ENCODE measurements around the gene DSCAML1.

The DSCAML1 gene

GRCh38 chr11:117794135-117794534 lies 2.9 kb downstream of the DSCAML1 start:
- H3K4me3 ChIP-seq (ENCODE audit: low read depth, low read length), result no peak overlapping the region
- no peaks in the 10 kb centered on the region for H3K9me3 ChIP-seq (ENCODE audit: control insufficient read depth, insufficient read depth, low read length)
- no peak overlapping the region for H3K9ac ChIP-seq (ENCODE audit: low read depth, low read length)
- peaks cover 65% of the 10 kb centered on the region for H3K27me3 ChIP-seq (ENCODE audit: control insufficient read depth, insufficient read depth, low read length)
- no peaks in the 10 kb centered on the region for H3K4me1 ChIP-seq (ENCODE audit: control insufficient read depth, insufficient read depth, low read length)
- H3K36me3 ChIP-seq (ENCODE audit: control insufficient read depth, insufficient read depth, low read length), result no peaks in the 10 kb centered on the region

- Histone ChIP-seq H3K4me1 (ENCODE audit: control insufficient read depth, insufficient read depth, low read length) (no peaks in the 10 kb centered on the region), H3K27me3 (ENCODE audit: control insufficient read depth, insufficient read depth, low read length) (peaks cover 59% of the 10 kb centered on the region), H3K36me3 (ENCODE audit: control insufficient read depth, insufficient read depth, low read length) (no peaks in the 10 kb centered on the region), H3K4me3 (ENCODE audit: low read depth, low read length) (no peak overlapping the region), H3K9ac (ENCODE audit: low read depth, low read length) (no peak overlapping the region), H3K9me3 (ENCODE audit: control insufficient read depth, insufficient read depth, low read length) (no peaks in the 10 kb centered on the region)
These were observed 3.4 kb downstream of the DSCAML1 start for GRCh38 chr11:117793583-117793982.

GRCh38 chr11:117792992-117793391 lies 4.0 kb downstream of the DSCAML1 start:
- Histone ChIP-seq H3K9ac (ENCODE audit: low read depth, low read length) (no peak overlapping the region), H3K36me3 (ENCODE audit: control insufficient read depth, insufficient read depth, low read length) (no peaks in the 10 kb centered on the region), H3K27me3 (ENCODE audit: control insufficient read depth, insufficient read depth, low read length) (peaks cover 53% of the 10 kb centered on the region)

GRCh38 chr11:117792241-117792640 lies 4.8 kb downstream of the DSCAML1 start:
- Histone ChIP-seq H3K36me3 (ENCODE audit: control insufficient read depth, insufficient read depth, low read length) (no peaks in the 10 kb centered on the region), H3K4me3 (ENCODE audit: low read depth, low read length) (no peak overlapping the region), H3K9ac (ENCODE audit: low read depth, low read length) (no peak overlapping the region), H3K4me1 (ENCODE audit: control insufficient read depth, insufficient read depth, low read length) (no peaks in the 10 kb centered on the region), H3K27me3 (ENCODE audit: control insufficient read depth, insufficient read depth, low read length) (peaks cover 46% of the 10 kb centered on the region), H3K9me3 (ENCODE audit: control insufficient read depth, insufficient read depth, low read length) (no peaks in the 10 kb centered on the region)

More at GRCh38 chr11:117792992-117793391, 4.0 kb downstream of the DSCAML1 start:
- Histone ChIP-seq H3K4me3 (ENCODE audit: low read depth, low read length) (no peak overlapping the region), H3K4me1 (ENCODE audit: control insufficient read depth, insufficient read depth, low read length) (no peaks in the 10 kb centered on the region), H3K9me3 (ENCODE audit: control insufficient read depth, insufficient read depth, low read length) (no peaks in the 10 kb centered on the region)

GRCh38 chr11:117790279-117790678 lies 6.7 kb downstream of the DSCAML1 start:
- H3K36me3 ChIP-seq (ENCODE audit: control insufficient read depth, insufficient read depth, low read length), result no peaks in the 10 kb centered on the region
- H3K4me1 ChIP-seq (ENCODE audit: control insufficient read depth, insufficient read depth, low read length), result no peaks in the 10 kb centered on the region
- no peak overlapping the region for H3K9ac ChIP-seq (ENCODE audit: low read depth, low read length)
- H3K4me3 ChIP-seq (ENCODE audit: low read depth, low read length), result no peak overlapping the region
- no peaks in the 10 kb centered on the region for H3K9me3 ChIP-seq (ENCODE audit: control insufficient read depth, insufficient read depth, low read length)
- H3K27me3 ChIP-seq (ENCODE audit: control insufficient read depth, insufficient read depth, low read length), result peaks cover 36% of the 10 kb centered on the region

GRCh38 chr11:117789241-117789640 lies 7.8 kb downstream of the DSCAML1 start:
- Histone ChIP-seq H3K4me1 (ENCODE audit: control insufficient read depth, insufficient read depth, low read length) (no peaks in the 10 kb centered on the region), H3K27me3 (ENCODE audit: control insufficient read depth, insufficient read depth, low read length) (peaks cover 27% of the 10 kb centered on the region), H3K4me3 (ENCODE audit: low read depth, low read length) (no peak overlapping the region), H3K9ac (ENCODE audit: low read depth, low read length) (no peak overlapping the region), H3K36me3 (ENCODE audit: control insufficient read depth, insufficient read depth, low read length) (no peaks in the 10 kb centered on the region), H3K9me3 (ENCODE audit: control insufficient read depth, insufficient read depth, low read length) (no peaks in the 10 kb centered on the region)

- Histone ChIP-seq H3K27me3 (ENCODE audit: control insufficient read depth, insufficient read depth, low read length) (peaks cover 11% of the 10 kb centered on the region), H3K4me3 (ENCODE audit: low read depth, low read length) (no peak overlapping the region), H3K36me3 (ENCODE audit: control insufficient read depth, insufficient read depth, low read length) (no peaks in the 10 kb centered on the region), H3K9me3 (ENCODE audit: control insufficient read depth, insufficient read depth, low read length) (no peaks in the 10 kb centered on the region), H3K4me1 (ENCODE audit: control insufficient read depth, insufficient read depth, low read length) (no peaks in the 10 kb centered on the region), H3K9ac (ENCODE audit: low read depth, low read length) (no peak overlapping the region)
These were observed 10.7 kb downstream of the DSCAML1 start for GRCh38 chr11:117786135-117786870.

GRCh38 chr11:117782101-117782500 lies 14.9 kb downstream of the DSCAML1 start:
- Histone ChIP-seq H3K9ac (ENCODE audit: low read depth, low read length) (no peak overlapping the region), H3K4me3 (ENCODE audit: low read depth, low read length) (no peak overlapping the region), H3K36me3 (ENCODE audit: control insufficient read depth, insufficient read depth, low read length) (no peaks in the 10 kb centered on the region), H3K4me1 (ENCODE audit: control insufficient read depth, insufficient read depth, low read length) (no peaks in the 10 kb centered on the region), H3K9me3 (ENCODE audit: control insufficient read depth, insufficient read depth, low read length) (no peaks in the 10 kb centered on the region), H3K27me3 (ENCODE audit: control insufficient read depth, insufficient read depth, low read length) (peaks cover 8% of the 10 kb centered on the region)

GRCh38 chr11:117781627-117782026 lies 15.4 kb downstream of the DSCAML1 start:
- H3K27me3 ChIP-seq (ENCODE audit: control insufficient read depth, insufficient read depth, low read length), result peaks cover 8% of the 10 kb centered on the region

GRCh38 chr11:117780456-117780855 lies 16.6 kb downstream of the DSCAML1 start:
- Histone ChIP-seq H3K9me3 (ENCODE audit: control insufficient read depth, insufficient read depth, low read length) (no peaks in the 10 kb centered on the region), H3K27me3 (ENCODE audit: control insufficient read depth, insufficient read depth, low read length) (peaks cover 3% of the 10 kb centered on the region), H3K36me3 (ENCODE audit: control insufficient read depth, insufficient read depth, low read length) (no peaks in the 10 kb centered on the region), H3K9ac (ENCODE audit: low read depth, low read length) (no peak overlapping the region), H3K4me3 (ENCODE audit: low read depth, low read length) (no peak overlapping the region), H3K4me1 (ENCODE audit: control insufficient read depth, insufficient read depth, low read length) (no peaks in the 10 kb centered on the region)

More at GRCh38 chr11:117781627-117782026, 15.4 kb downstream of the DSCAML1 start:
- H3K36me3 ChIP-seq (ENCODE audit: control insufficient read depth, insufficient read depth, low read length), result no peaks in the 10 kb centered on the region
- no peaks in the 10 kb centered on the region for H3K4me1 ChIP-seq (ENCODE audit: control insufficient read depth, insufficient read depth, low read length)
- no peaks in the 10 kb centered on the region for H3K9me3 ChIP-seq (ENCODE audit: control insufficient read depth, insufficient read depth, low read length)
- H3K4me3 ChIP-seq (ENCODE audit: low read depth, low read length), result no peak overlapping the region
- H3K9ac ChIP-seq (ENCODE audit: low read depth, low read length), result no peak overlapping the region

- no peaks in the 10 kb centered on the region for H3K4me1 ChIP-seq (ENCODE audit: control insufficient read depth, insufficient read depth, low read length)
- H3K36me3 ChIP-seq (ENCODE audit: control insufficient read depth, insufficient read depth, low read length), result no peaks in the 10 kb centered on the region
- H3K4me3 ChIP-seq (ENCODE audit: low read depth, low read length), result no peak overlapping the region
- no peaks in the 10 kb centered on the region for H3K9me3 ChIP-seq (ENCODE audit: control insufficient read depth, insufficient read depth, low read length)
- no peak overlapping the region for H3K9ac ChIP-seq (ENCODE audit: low read depth, low read length)
- no peaks in the 10 kb centered on the region for H3K27me3 ChIP-seq (ENCODE audit: control insufficient read depth, insufficient read depth, low read length)
These were observed 22.5 kb downstream of the DSCAML1 start for GRCh38 chr11:117774553-117774952.

- H3K4me3 ChIP-seq (ENCODE audit: low read depth, low read length), result no peak overlapping the region
- H3K36me3 ChIP-seq (ENCODE audit: control insufficient read depth, insufficient read depth, low read length), result no peaks in the 10 kb centered on the region
- H3K4me1 ChIP-seq (ENCODE audit: control insufficient read depth, insufficient read depth, low read length), result no peaks in the 10 kb centered on the region
- H3K27me3 ChIP-seq (ENCODE audit: control insufficient read depth, insufficient read depth, low read length), result no peaks in the 10 kb centered on the region
- H3K9ac ChIP-seq (ENCODE audit: low read depth, low read length), result no peak overlapping the region
- H3K9me3 ChIP-seq (ENCODE audit: control insufficient read depth, insufficient read depth, low read length), result no peaks in the 10 kb centered on the region
These were observed 24.7 kb downstream of the DSCAML1 start for GRCh38 chr11:117772360-117772759.

All from iPS-15b (cell line).